Small intestine (tissue), 4 donors: ENCODE data around the gene RPP25L. TPM values are rescaled to one million over a fixed set of nuclear protein-coding genes. Genes with fewer than 3 reads are reported as not detected.

ENCODE experiments used
- polyA plus RNA-seq, 4 donors: library from polyadenylated mRNA; stranded (reverse) in 3 of 4; unstranded in 1 of 4; fragments of 200-250 nt in 3 of 4; fragments of 120-200 nt in 1 of 4; gene quantifications; one replicate each; pipeline versions ENCODE4 v1.2.1 to v1.2.3, GENCODE V29; 2013
- donor health status: healthy with polysubstance abuse.
- donor health status: Bipolar disorder and iron deficiency.
- donor health status: healthy.

Gene RPP25L
- polyA plus RNA-seq, 4 donors = 41.2 to 93.7 (median 72.4) TPM

Other genes with a start within 250 kb of the RPP25L start
- 10 to 100 TPM in 3 of 4 donors, 1 to 10 TPM in 1; 9.7 to 83.0 (median 13.7) TPM for gene MYORG, start 235.2 kb downstream of the RPP25L start, polyA plus RNA-seq
- 1 to 10 TPM; 2.7 to 9.0 (median 4.5) TPM for gene FAM219A, start 153.5 kb downstream of the RPP25L start, polyA plus RNA-seq
- gene DNAI1, start 153.3 kb downstream of the RPP25L start, polyA plus RNA-seq = under 1 TPM in 1 of 4 donors, not detected in 3; 0.22 TPM
- 1 to 10 TPM; 1.8 to 8.9 (median 5.1) TPM for gene ENHO, start 89.1 kb downstream of the RPP25L start, polyA plus RNA-seq
- gene CNTFR, start 22.4 kb downstream of the RPP25L start, polyA plus RNA-seq = 1 to 10 TPM; 1.1 to 9.3 (median 5.9) TPM
- 10 to 100 TPM; 55.7 to 92.9 (median 85.9) TPM for gene DCTN3, start 8.4 kb upstream of the RPP25L start, polyA plus RNA-seq
- gene ARID3C, start 17.0 kb upstream of the RPP25L start, polyA plus RNA-seq = under 1 TPM in 2 of 4 donors, not detected in 2; 0.03 to 0.04 TPM
- gene SIGMAR1, start 25.7 kb upstream of the RPP25L start, polyA plus RNA-seq = 10 to 100 TPM; 41.4 to 88.8 (median 68.5) TPM
- gene GALT, start 34.6 kb upstream of the RPP25L start, polyA plus RNA-seq = 100 to 1,000 TPM in 1 of 4 donors, 10 to 100 TPM in 3; 37.4 to 106 (median 65.2) TPM
- gene IL11RA, start 40.1 kb upstream of the RPP25L start, polyA plus RNA-seq = 10 to 100 TPM; 10.3 to 40.0 (median 25.3) TPM
- gene CCL27, start 50.6 kb upstream of the RPP25L start, polyA plus RNA-seq = under 1 TPM in 3 of 4 donors, not detected in 1; 0.09 to 0.89 (median 0.24) TPM
- gene CCL19, start 79.2 kb upstream of the RPP25L start, polyA plus RNA-seq = 1 to 10 TPM in 2 of 4 donors, not detected in 2; 5.5 to 7.6 TPM
- 100 to 1,000 TPM in 1 of 4 donors, 10 to 100 TPM in 2, 1 to 10 TPM in 1; 2.2 to 286 (median 26.7) TPM for gene CCL21, start 98.0 kb upstream of the RPP25L start, polyA plus RNA-seq